H9 (cell line): ENCODE results near the gene ADAM11. TPM values are rescaled to one million over a fixed set of nuclear protein-coding genes. Genes with fewer than 3 reads are reported as not detected.

Experiments
- DNase-seq: peaks from one replicate; pipeline ENCODE4 v3.0.0-alpha.2; 2017
- H2AFZ ChIP-seq: one replicate; pipeline ENCODE4 v1.6.1; 2013; ENCODE audit warnings: mild to moderate bottlenecking, low read length, control low read depth, moderate library complexity
- H2AK5ac ChIP-seq: 2 replicates; pipeline ENCODE4 v1.6.1; 2013; ENCODE audit warnings: low read length, control low read depth, mixed read lengths; ENCODE audit not compliant: insufficient read length
- H2BK120ac ChIP-seq: one replicate; pipeline ENCODE4 v1.6.1; 2013; ENCODE audit warnings: low read depth, mild to moderate bottlenecking, low read length, control low read depth, inconsistent platforms; ENCODE audit not compliant: poor library complexity, severe bottlenecking
- H2BK12ac ChIP-seq: 2 replicates; pipeline ENCODE4 v1.6.1; 2013; ENCODE audit warnings: low read length, control low read depth, mixed read lengths, low read depth; ENCODE audit not compliant: insufficient read length
- H2BK15ac ChIP-seq: 2 replicates; pipeline ENCODE4 v1.6.1; 2013; ENCODE audit warnings: low read depth, low read length, control low read depth
- H2BK20ac ChIP-seq: one replicate; pipeline ENCODE4 v1.6.1; 2013; ENCODE audit warnings: low read depth, mild to moderate bottlenecking, low read length, control low read depth, inconsistent platforms; ENCODE audit not compliant: poor library complexity, severe bottlenecking
- H2BK5ac ChIP-seq: 2 replicates; pipeline ENCODE4 v1.6.1; 2013; ENCODE audit warnings: low read length, control low read depth, mixed read lengths; ENCODE audit not compliant: insufficient read length
- H3K14ac ChIP-seq: 2 replicates; pipeline ENCODE4 v1.6.1; 2013; ENCODE audit warnings: low read length, control low read depth; ENCODE audit not compliant: insufficient read depth
- H3K18ac ChIP-seq: 2 replicates; pipeline ENCODE4 v1.6.1; 2013; ENCODE audit warnings: low read depth, mild to moderate bottlenecking, mixed read lengths, low read length, control low read depth; ENCODE audit not compliant: insufficient read length
- H3K23ac ChIP-seq: 2 replicates; pipeline ENCODE4 v1.6.1; 2013; ENCODE audit warnings: low read length, control low read depth, mixed read lengths, low read depth; ENCODE audit not compliant: insufficient read length
- H3K23me2 ChIP-seq: 2 replicates; pipeline ENCODE4 v1.6.1; 2013; ENCODE audit warnings: low read depth, mild to moderate bottlenecking, mixed read lengths, low read length, control low read depth; ENCODE audit not compliant: insufficient read length, poor library complexity, severe bottlenecking
- H3K27ac ChIP-seq: 2 replicates; pipeline ENCODE4 v1.5.1; 2013; ENCODE audit warnings: low read length, control low read depth, mixed read lengths, low read depth; ENCODE audit not compliant: insufficient read length
- H3K27me3 ChIP-seq: 2 replicates; pipeline ENCODE4 v1.6.1; 2013; ENCODE audit warnings: low read length, control low read depth, inconsistent platforms; ENCODE audit not compliant: insufficient read depth
- H3K4ac ChIP-seq: 2 replicates; pipeline ENCODE4 v1.6.1; 2013; ENCODE audit warnings: low read depth, mild to moderate bottlenecking, control low read depth, inconsistent platforms, low read length, moderate library complexity
- H3K4me1 ChIP-seq: 2 replicates; pipeline ENCODE4 v1.6.1; 2013; ENCODE audit warnings: low read length, control low read depth, inconsistent platforms; ENCODE audit not compliant: insufficient read depth
- H3K4me2 ChIP-seq: 2 replicates; pipeline ENCODE4 v1.6.1; 2013; ENCODE audit warnings: low read length, control low read depth, mixed read lengths; ENCODE audit not compliant: insufficient read length, insufficient read depth
- H3K56ac ChIP-seq: 2 replicates; pipeline ENCODE4 v1.6.1; 2013; ENCODE audit warnings: low read depth, mild to moderate bottlenecking, mixed read lengths, low read length, control low read depth; ENCODE audit not compliant: insufficient read length
- H3K79me1 ChIP-seq: 2 replicates; pipeline ENCODE4 v1.6.1; 2013; ENCODE audit warnings: low read depth, mild to moderate bottlenecking, moderate library complexity, low read length, control low read depth, inconsistent platforms; ENCODE audit not compliant: insufficient read depth, poor library complexity, severe bottlenecking
- H3K79me2 ChIP-seq: 2 replicates; pipeline ENCODE4 v1.6.1; 2013; ENCODE audit warnings: low read length, control low read depth, inconsistent platforms; ENCODE audit not compliant: insufficient read depth
- H3K9ac ChIP-seq: 2 replicates; pipeline ENCODE4 v1.6.1; 2013; ENCODE audit warnings: low read length, control low read depth, mixed read lengths; ENCODE audit not compliant: insufficient read length; ENCODE audit errors: extremely low read depth
- H3K9me3 ChIP-seq: one replicate; pipeline ENCODE4 v1.6.1; 2013; ENCODE audit warnings: low read depth, low read length, inconsistent platforms; ENCODE audit not compliant: control insufficient read depth
- H3T11ph ChIP-seq: one replicate; pipeline ENCODE4 v1.6.1; 2013; ENCODE audit warnings: mild to moderate bottlenecking, low read length, control low read depth, inconsistent platforms
- H4K20me1 ChIP-seq: one replicate; pipeline ENCODE4 v1.6.1; 2013; ENCODE audit not compliant: control insufficient read depth, insufficient read length, insufficient read depth
- H4K5ac ChIP-seq: 2 replicates; pipeline ENCODE4 v1.6.1; 2013; ENCODE audit warnings: low read depth, mild to moderate bottlenecking, mixed read lengths, low read length, control low read depth; ENCODE audit not compliant: insufficient read length
- H4K8ac ChIP-seq: replicated peaks from 2 replicates; pipeline ENCODE4 v1.6.1; 2013; ENCODE audit warnings: low read length, control low read depth, mixed read lengths, low read depth; ENCODE audit not compliant: insufficient read length
- H4K91ac ChIP-seq: 2 replicates; pipeline ENCODE4 v1.6.1; 2013; ENCODE audit warnings: low read depth, mild to moderate bottlenecking, moderate library complexity, mixed read lengths, low read length, control low read depth; ENCODE audit not compliant: insufficient read length
- H3K27ac Mint-ChIP-seq, 3 experiments: 2 replicates in 2 of 3; 3 replicates in 1 of 3; pipeline ENCODE4 v1.8.0; 2020 to 2021; ENCODE audit warnings: mixed read lengths in 3 of 3, mild to moderate bottlenecking in 1 of 3, moderate library complexity in 1 of 3
- H3K27me3 Mint-ChIP-seq: 2 replicates; pipeline ENCODE4 v1.8.0; 2021; ENCODE audit warnings: low read depth, mild to moderate bottlenecking, moderate library complexity, mixed read lengths
- H3K36me3 Mint-ChIP-seq, 3 experiments: 2 replicates in 2 of 3; 3 replicates in 1 of 3; pipeline ENCODE4 v1.8.0; 2020 to 2021; ENCODE audit warnings: low read depth in 3 of 3, mixed read lengths in 3 of 3; ENCODE audit not compliant: insufficient read depth in 1 of 3
- H3K4me1 Mint-ChIP-seq, 2 experiments: 2 replicates each; pipeline ENCODE4 v1.8.0; 2020; ENCODE audit warnings: mixed read lengths in 2 of 2
- H3K4me3 Mint-ChIP-seq, 2 experiments: 2 replicates in 1 of 2; 3 replicates in 1 of 2; pipeline ENCODE4 v1.8.0; 2020 to 2021; ENCODE audit warnings: mild to moderate bottlenecking in 2 of 2, mixed read lengths in 2 of 2, moderate library complexity in 1 of 2
- H3K9me3 Mint-ChIP-seq, 2 experiments: 2 replicates in 1 of 2; 3 replicates in 1 of 2; pipeline ENCODE4 v1.8.0; 2020; ENCODE audit warnings: mild to moderate bottlenecking in 2 of 2, mixed read lengths in 2 of 2, moderate library complexity in 1 of 2
- WGBS: extraction: QIAGEN DNeasy Blood & Tissue Kit; methylation state at CpG from one replicate; pipeline ENCODE4 v1.1.7; 2013; ENCODE audit warnings: missing lambda C conversion rate, low lambda C conversion rate, mixed read lengths; ENCODE audit not compliant: insufficient read length; ENCODE audit errors: extremely low coverage; 5-methylcytosine and 5-hydroxymethylcytosine counted together
- total RNA-seq: library from RNA; stranded (reverse); gene quantifications from 2 replicates; pipeline ENCODE4 v1.2.1, GENCODE V29; 2021
- TF ChIP-seq, protein P1 (sequence below): fragments of 200-600 bp; sonication (generic); conservative IDR thresholded peaks from 3 replicates; pipeline ENCODE4 v1.8.0; 2021; ENCODE audit warnings: antibody characterized with exemption, mild to moderate bottlenecking

The ADAM11 gene
- total RNA-seq, 1 experiment from 2014 or later, result 4.6 TPM

DNA sequence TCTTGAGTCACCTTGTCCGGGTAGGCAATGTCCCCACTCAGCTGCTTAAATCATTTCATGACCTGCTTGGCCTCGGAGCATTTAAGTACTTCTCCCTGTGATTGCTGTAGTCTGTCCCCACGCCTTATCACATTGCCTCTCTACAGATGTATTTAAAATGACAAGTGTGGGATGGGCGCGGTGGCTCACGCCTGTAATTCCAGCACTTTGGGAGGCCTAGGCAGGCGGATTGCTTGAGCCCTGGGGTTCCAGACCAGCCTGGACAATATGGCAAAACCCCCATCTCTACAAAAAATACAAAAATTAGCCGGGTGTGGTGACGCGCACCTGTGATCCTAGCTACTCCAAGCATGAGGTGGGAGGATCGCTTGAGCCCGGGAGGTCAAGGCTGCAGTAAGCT lies 72.6 kb downstream of the ADAM11 start:
- H3T11ph ChIP-seq, result no peak overlapping the region
- peak overlapping the region; percentile 84 for H3K27ac ChIP-seq
- Mint-ChIP-seq H3K27ac (peak overlapping the region in 1 of 3 experiments; percentile 100; a peak in 3 of 7 replicates), H3K9me3 (peaks cover 0 to 7% of the 10 kb centered on the region in 2 experiments; a peak in 3 of 5 replicates), H3K36me3 (peaks cover 0 to 8% (median 0%) of the 10 kb centered on the region in 3 experiments; a peak in 2 of 7 replicates), H3K4me1 (peaks cover 27 to 42% of the 10 kb centered on the region in 2 experiments), H3K27me3 (peaks cover 3% of the 10 kb centered on the region), H3K4me3 (peak overlapping the region; percentile 84 to 97)
- peak overlapping the region; percentile 68 for H3K4me2 ChIP-seq
- TF ChIP-seq, protein P1, sequence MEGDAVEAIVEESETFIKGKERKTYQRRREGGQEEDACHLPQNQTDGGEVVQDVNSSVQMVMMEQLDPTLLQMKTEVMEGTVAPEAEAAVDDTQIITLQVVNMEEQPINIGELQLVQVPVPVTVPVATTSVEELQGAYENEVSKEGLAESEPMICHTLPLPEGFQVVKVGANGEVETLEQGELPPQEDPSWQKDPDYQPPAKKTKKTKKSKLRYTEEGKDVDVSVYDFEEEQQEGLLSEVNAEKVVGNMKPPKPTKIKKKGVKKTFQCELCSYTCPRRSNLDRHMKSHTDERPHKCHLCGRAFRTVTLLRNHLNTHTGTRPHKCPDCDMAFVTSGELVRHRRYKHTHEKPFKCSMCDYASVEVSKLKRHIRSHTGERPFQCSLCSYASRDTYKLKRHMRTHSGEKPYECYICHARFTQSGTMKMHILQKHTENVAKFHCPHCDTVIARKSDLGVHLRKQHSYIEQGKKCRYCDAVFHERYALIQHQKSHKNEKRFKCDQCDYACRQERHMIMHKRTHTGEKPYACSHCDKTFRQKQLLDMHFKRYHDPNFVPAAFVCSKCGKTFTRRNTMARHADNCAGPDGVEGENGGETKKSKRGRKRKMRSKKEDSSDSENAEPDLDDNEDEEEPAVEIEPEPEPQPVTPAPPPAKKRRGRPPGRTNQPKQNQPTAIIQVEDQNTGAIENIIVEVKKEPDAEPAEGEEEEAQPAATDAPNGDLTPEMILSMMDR, result no peak
- no peaks in the 10 kb centered on the region; the same call in 1 of the 2 replicates for H3K4me1 ChIP-seq
- no CpG with 5 or more reads among the region's 12 CpGs for WGBS
- no peak overlapping the region for H4K5ac ChIP-seq
- H3K23me2 ChIP-seq, result peaks cover 8% of the 10 kb centered on the region
- H2BK20ac ChIP-seq, result no peak overlapping the region
- no peak overlapping the region for H2BK120ac ChIP-seq
- H3K9me3 ChIP-seq, result no peaks in the 10 kb centered on the region
- no peaks in the 10 kb centered on the region for H3K27me3 ChIP-seq
- no peaks in the 10 kb centered on the region for H4K20me1 ChIP-seq
- H4K91ac ChIP-seq, result no peak overlapping the region
- H2BK12ac ChIP-seq, result no peak overlapping the region
- H2BK5ac ChIP-seq, result no peak overlapping the region
- no peak overlapping the region for H3K23ac ChIP-seq
- H2BK15ac ChIP-seq, result no peak overlapping the region
- peak overlapping the region; percentile 86 for H2AK5ac ChIP-seq
- no peak overlapping the region for H3K4ac ChIP-seq
- no peak overlapping the region for H3K56ac ChIP-seq
- H3K14ac ChIP-seq, result no peak overlapping the region
- H3K18ac ChIP-seq, result no peak overlapping the region
- DNase-seq, result no peak
- H3K79me1 ChIP-seq, result no peaks in the 10 kb centered on the region
- H2AFZ ChIP-seq, result no peak overlapping the region
- H4K8ac ChIP-seq, result no peak overlapping the region
- peaks cover 23% of the 10 kb centered on the region; the same call in 1 of the 2 replicates for H3K79me2 ChIP-seq
- H3K9ac ChIP-seq, result peak overlapping the region; percentile 49

Other genes starting within 250 kb of the ADAM11 start
- 17.4 and 18.2 TPM in 2 replicates for gene FZD2, start 201.5 kb upstream of the ADAM11 start, total RNA-seq
- 2.7 and 3.0 TPM in 2 replicates for gene MEIOC, start 102.5 kb upstream of the ADAM11 start, total RNA-seq
- 34.1 and 34.3 TPM in 2 replicates for gene CCDC43, start 69.2 kb upstream of the ADAM11 start, total RNA-seq
- 24.7 and 26.1 TPM in 2 replicates for gene DBF4B, start 50.3 kb upstream of the ADAM11 start, total RNA-seq
- 114 and 119 TPM in 2 replicates for gene GJC1, start 71.3 kb downstream of the ADAM11 start, total RNA-seq
- not detected in 2 replicates for gene HIGD1B, start 88.9 kb downstream of the ADAM11 start, total RNA-seq
- gene EFTUD2, start 140.5 kb downstream of the ADAM11 start, total RNA-seq, result 150 and 161 TPM in 2 replicates
- gene GFAP, start 156.5 kb downstream of the ADAM11 start, total RNA-seq, result 1.1 and 1.2 TPM in 2 replicates
- 51.8 and 52.6 TPM in 2 replicates for gene KIF18B, start 188.8 kb downstream of the ADAM11 start, total RNA-seq
- gene C1QL1, start 209.3 kb downstream of the ADAM11 start, total RNA-seq, result 6.0 and 6.4 TPM in 2 replicates